ENCODE results near the gene RPL3. TPM values are rescaled to one million over a fixed set of nuclear protein-coding genes. Genes with fewer than 3 reads are reported as not detected.
"Not testable (repeated sequence)": the region's sequence is repeated elsewhere in the genome, so short reads cannot be mapped to it uniquely, and the experiment has no call there.

The RPL3 gene
- polyA plus RNA-seq, 4 donors: 2,902 to 3,578 (median 3,212) TPM

GRCh38 chr22:39352306-39352891, 33.0 kb upstream of the RPL3 start:
- DNase-seq (ENCODE audit: low read depth in 4 of 4, low spot score in 2 of 4): no peak

- DNase-seq (ENCODE audit: low read depth in 4 of 4, low spot score in 2 of 4): no peak
Measured at GRCh38 chr22:39351689-39352214, 32.3 kb upstream of the RPL3 start.

GRCh38 chr22:39350757-39351688, 31.6 kb upstream of the RPL3 start:
- no peak for DNase-seq (ENCODE audit: low read depth in 4 of 4, low spot score in 2 of 4)

- no peak for DNase-seq (ENCODE audit: low read depth in 4 of 4, low spot score in 2 of 4)
Measured at GRCh38 chr22:39349967-39350726, 30.7 kb upstream of the RPL3 start, which contains the start of gene SYNGR1. Gene SYNGR1 (plus strand): TSS chr22:39349991. CDS start chr22:39350011, 20 bp downstream.

GRCh38 chr22:39349506-39349966, 30.1 kb upstream of the RPL3 start:
- DNase-seq (ENCODE audit: low read depth in 4 of 4, low spot score in 2 of 4): no peak

- no peak for DNase-seq (ENCODE audit: low read depth in 4 of 4, low spot score in 2 of 4)
Measured at GRCh38 chr22:39348909-39349505, 29.6 kb upstream of the RPL3 start.

GRCh38 chr22:39345231-39345630, 25.8 kb upstream of the RPL3 start:
- DNase-seq (ENCODE audit: low read depth in 4 of 4, low spot score in 2 of 4): no peak

- no peak for DNase-seq (ENCODE audit: low read depth in 4 of 4, low spot score in 2 of 4)
Measured at GRCh38 chr22:39344046-39344390, 24.6 kb upstream of the RPL3 start.

- no peak for DNase-seq (ENCODE audit: low read depth in 4 of 4, low spot score in 2 of 4)
Measured at GRCh38 chr22:39343259-39344045, 24.0 kb upstream of the RPL3 start.

- DNase-seq (ENCODE audit: low read depth in 4 of 4, low spot score in 2 of 4): no peak
Measured at GRCh38 chr22:39341179-39341578, 21.8 kb upstream of the RPL3 start.

GRCh38 chr22:39339775-39340174, 20.4 kb upstream of the RPL3 start:
- DNase-seq (ENCODE audit: low read depth in 4 of 4, low spot score in 2 of 4): not testable (repeated sequence)

GRCh38 chr22:39336411-39336810, 17.0 kb upstream of the RPL3 start:
- DNase-seq (ENCODE audit: low read depth in 4 of 4, low spot score in 2 of 4): no peak

- DNase-seq (ENCODE audit: low read depth in 4 of 4, low spot score in 2 of 4): no peak
Measured at GRCh38 chr22:39332441-39333064, 13.1 kb upstream of the RPL3 start.

- DNase-seq (ENCODE audit: low read depth in 4 of 4, low spot score in 2 of 4): not testable (repeated sequence)
Measured at GRCh38 chr22:39330553-39330952, 11.1 kb upstream of the RPL3 start.

- DNase-seq (ENCODE audit: low read depth in 4 of 4, low spot score in 2 of 4): no peak
Measured at GRCh38 chr22:39327995-39328754, 8.8 kb upstream of the RPL3 start.

- no peak for DNase-seq (ENCODE audit: low read depth in 4 of 4, low spot score in 2 of 4)
Measured at GRCh38 chr22:39325392-39325932, 6.0 kb upstream of the RPL3 start.

- DNase-seq (ENCODE audit: low read depth in 4 of 4, low spot score in 2 of 4): not testable (repeated sequence)
Measured at GRCh38 chr22:39320616-39321029, 1.2 kb upstream of the RPL3 start.

Data from left renal cortex interstitium (tissue), 4 donors.